KMS-11 (cell line): ENCODE measurements around the gene PDZD2.

ENCODE experiments used
- H2AFZ ChIP-seq: fragments of 200-600 bp; sonication (generic); 2 replicates; pipeline ENCODE4 v1.6.1; 2016; ENCODE audit warnings: antibody characterized with exemption, mixed run types, low read depth
- H3K27ac ChIP-seq: fragments of 200-600 bp; sonication (generic); 2 replicates; pipeline ENCODE4 v1.6.1; 2016; ENCODE audit warnings: mild to moderate bottlenecking, mixed run types
- H3K27me3 ChIP-seq: fragments of 200-600 bp; sonication (generic); 2 replicates; pipeline ENCODE4 v1.6.1; 2017; ENCODE audit warnings: mild to moderate bottlenecking, low read depth, mixed run types, moderate library complexity; ENCODE audit not compliant: insufficient read depth
- H3K36me3 ChIP-seq: fragments of 200-600 bp; sonication (generic); 2 replicates; pipeline ENCODE4 v1.6.1; 2017; ENCODE audit warnings: mild to moderate bottlenecking, mixed run types; ENCODE audit not compliant: insufficient read depth
- H3K4me1 ChIP-seq: fragments of 200-600 bp; sonication (generic); 2 replicates; pipeline ENCODE4 v1.6.1; 2016; ENCODE audit warnings: mild to moderate bottlenecking, low read depth, mixed run types; ENCODE audit not compliant: poor library complexity, severe bottlenecking
- H3K4me2 ChIP-seq: fragments of 200-600 bp; sonication (generic); 2 replicates; pipeline ENCODE4 v1.7.0; 2016; ENCODE audit warnings: mild to moderate bottlenecking, mixed run types
- H3K4me3 ChIP-seq: fragments of 200-600 bp; sonication (generic); IDR thresholded peaks from 2 replicates; pipeline ENCODE4 v1.6.1; 2017; ENCODE audit warnings: low read depth, low read length, mixed read lengths; ENCODE audit not compliant: insufficient read depth
- H3K79me2 ChIP-seq: fragments of 200-600 bp; sonication (generic); 2 replicates; pipeline ENCODE4 v1.6.1; 2016; ENCODE audit warnings: low read depth, mixed run types; ENCODE audit not compliant: insufficient read depth
- H3K9ac ChIP-seq: fragments of 200-600 bp; sonication (generic); 2 replicates; pipeline ENCODE4 v1.6.1; 2016; ENCODE audit warnings: mild to moderate bottlenecking, mixed run types
- H4K20me1 ChIP-seq: fragments of 200-600 bp; sonication (generic); 2 replicates; pipeline ENCODE4 v1.6.1; 2016; ENCODE audit warnings: mild to moderate bottlenecking, mixed run types; ENCODE audit not compliant: insufficient read depth
- CTCF ChIP-seq: fragments of 200-600 bp; sonication (generic); conservative IDR thresholded peaks from 2 replicates; pipeline ENCODE4 v1.6.1; 2017; ENCODE audit warnings: low read depth, mild to moderate bottlenecking, antibody characterized with exemption, low read length, moderate library complexity, mixed read lengths

The PDZD2 gene

DNA sequence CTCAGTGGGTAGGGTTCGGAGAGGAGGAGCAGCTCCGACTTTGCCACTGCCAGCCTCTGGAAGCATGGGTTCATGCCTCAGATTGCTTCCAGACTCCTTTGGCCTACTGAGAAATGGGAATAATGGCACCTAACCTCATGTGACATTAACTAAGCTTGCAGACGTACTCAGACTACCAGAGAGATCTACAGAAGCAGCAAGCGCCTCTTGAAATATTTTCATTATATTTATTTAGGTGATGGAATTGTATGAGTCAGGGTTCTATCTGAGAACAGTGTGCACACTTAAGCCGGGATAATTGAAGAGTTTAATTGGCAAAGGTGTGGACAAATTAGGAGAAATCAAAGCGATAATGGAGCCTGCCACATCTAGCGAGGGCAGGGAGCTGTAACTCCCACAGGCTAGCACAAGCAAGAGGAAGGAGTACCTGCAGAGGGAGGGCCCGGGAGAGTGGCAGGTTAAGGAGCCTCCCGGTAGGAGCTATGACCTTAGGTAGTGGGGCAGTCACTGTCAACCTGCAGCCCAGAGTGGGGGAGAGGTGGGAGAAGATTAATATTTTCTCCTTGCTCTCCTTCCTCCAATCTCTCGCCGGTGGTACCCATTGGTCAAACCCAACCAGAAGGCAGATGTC is 12.2 kb upstream of the PDZD2 start:
- H3K9ac ChIP-seq: no peak overlapping the region
- H2AFZ ChIP-seq: no peak overlapping the region
- H4K20me1 ChIP-seq: no peaks in the 10 kb centered on the region
- no peaks in the 10 kb centered on the region for H3K27me3 ChIP-seq
- no peak overlapping the region for H3K27ac ChIP-seq
- H3K4me3 ChIP-seq: no peak overlapping the region
- H3K79me2 ChIP-seq: no peaks in the 10 kb centered on the region
- H3K4me2 ChIP-seq: no peak overlapping the region
- H3K4me1 ChIP-seq: no peaks in the 10 kb centered on the region
- H3K36me3 ChIP-seq: no peaks in the 10 kb centered on the region
- TF ChIP-seq CTCF: no peak

DNA sequence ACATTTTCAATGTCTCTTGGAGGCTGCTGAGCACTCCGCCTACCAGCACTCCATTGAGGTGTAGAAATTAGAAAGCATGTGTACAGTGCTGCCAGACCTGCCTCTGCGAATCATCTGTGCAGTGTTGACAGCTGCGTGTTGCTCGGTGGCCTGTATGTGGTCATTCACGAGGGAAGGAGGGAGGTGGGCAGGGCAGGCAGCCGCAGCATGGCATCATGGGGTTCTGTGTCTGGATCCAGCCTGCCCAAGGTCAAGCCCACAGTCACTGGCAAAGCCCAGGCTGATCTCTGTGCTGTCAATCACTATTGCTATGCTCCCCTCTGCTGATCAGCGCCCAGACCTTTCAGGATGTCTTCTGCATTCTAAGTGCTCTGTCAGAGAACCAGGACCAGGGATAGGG is 8.0 kb upstream of the PDZD2 start:
- no peak overlapping the region for H3K27ac ChIP-seq
- H3K27me3 ChIP-seq: no peaks in the 10 kb centered on the region
- H3K79me2 ChIP-seq: no peaks in the 10 kb centered on the region
- H3K4me3 ChIP-seq: no peak overlapping the region
- H3K36me3 ChIP-seq: no peaks in the 10 kb centered on the region
- H4K20me1 ChIP-seq: no peaks in the 10 kb centered on the region
- no peak for TF ChIP-seq CTCF
- no peak overlapping the region for H2AFZ ChIP-seq
- H3K4me1 ChIP-seq: no peaks in the 10 kb centered on the region
- H3K9ac ChIP-seq: no peak overlapping the region
- H3K4me2 ChIP-seq: no peak overlapping the region

- H3K36me3 ChIP-seq: no peaks in the 10 kb centered on the region
- no peaks in the 10 kb centered on the region for H4K20me1 ChIP-seq
- no peaks in the 10 kb centered on the region for H3K4me1 ChIP-seq
- H3K79me2 ChIP-seq: no peaks in the 10 kb centered on the region
- no peaks in the 10 kb centered on the region for H3K27me3 ChIP-seq
- no peak overlapping the region for H3K4me2 ChIP-seq
- no peak overlapping the region for H3K9ac ChIP-seq
- H3K4me3 ChIP-seq: no peak overlapping the region
- no peak for TF ChIP-seq CTCF
- H3K27ac ChIP-seq: no peak overlapping the region
- H2AFZ ChIP-seq: no peak overlapping the region
Observed at GRCh38 chr5:31632460-31632859, 6.5 kb upstream of the PDZD2 start.

GRCh38 chr5:31635446-31635845 is 3.5 kb upstream of the PDZD2 start:
- H3K36me3 ChIP-seq: no peaks in the 10 kb centered on the region
- no peak for TF ChIP-seq CTCF
- no peaks in the 10 kb centered on the region for H4K20me1 ChIP-seq
- H3K4me1 ChIP-seq: peaks cover 6% of the 10 kb centered on the region
- H3K27ac ChIP-seq: no peak overlapping the region
- H3K9ac ChIP-seq: no peak overlapping the region
- H3K4me3 ChIP-seq: no peak overlapping the region
- H3K4me2 ChIP-seq: no peak overlapping the region
- no peak overlapping the region for H2AFZ ChIP-seq
- no peaks in the 10 kb centered on the region for H3K79me2 ChIP-seq
- no peaks in the 10 kb centered on the region for H3K27me3 ChIP-seq
